CD14-positive monocyte (primary cell): ENCODE measurements around the gene AGFG1. TPM values are rescaled to one million over a fixed set of nuclear protein-coding genes. Genes with fewer than 3 reads are reported as not detected.
A peak's percentile ranks its signal among the peaks of the same experiment; 100 is the strongest.

Experiments used
- DNase-seq, 3 donors: peaks; one replicate each; pipeline ENCODE4 v3.0.0-alpha.2; 2011 to 2022
- H2AFZ ChIP-seq: 2 replicates; pipeline ENCODE4 v1.6.0; 2012; ENCODE audit warnings: mild to moderate bottlenecking, low read depth, low read length, inconsistent platforms; ENCODE audit not compliant: insufficient read depth, poor library complexity, severe bottlenecking
- H3K27ac ChIP-seq, 2 donors: 1 replicate in 1 of 2; 2 replicates in 1 of 2; pipeline ENCODE4 v1.5.1; 2012 to 2013; ENCODE audit warnings: low read length in 2 of 2, control low read depth in 1 of 2, inconsistent platforms in 1 of 2, low read depth in 1 of 2, mild to moderate bottlenecking in 1 of 2
- H3K27me3 ChIP-seq, 2 donors: one replicate each; pipeline versions ENCODE4 v1.6.0 to v1.6.1; 2011 to 2013; ENCODE audit warnings: low read length in 2 of 2; ENCODE audit not compliant: control insufficient read depth in 2 of 2, insufficient read depth in 2 of 2
- H3K36me3 ChIP-seq, 2 donors: replicated peaks in 1 of 2; 1 replicate in 1 of 2; 2 replicates in 1 of 2; pipeline versions ENCODE4 v1.5.1 to v1.6.1; 2012 to 2013; ENCODE audit warnings: low read length in 2 of 2, control low read depth in 1 of 2, inconsistent platforms in 1 of 2, mild to moderate bottlenecking in 1 of 2; ENCODE audit not compliant: insufficient read depth in 2 of 2, control insufficient read depth in 1 of 2
- H3K4me1 ChIP-seq, 2 donors: 1 replicate in 1 of 2; 2 replicates in 1 of 2; pipeline versions ENCODE4 v1.5.1 to v1.6.1; 2012 to 2013; ENCODE audit warnings: low read length in 2 of 2, control low read depth in 1 of 2, inconsistent platforms in 1 of 2, mild to moderate bottlenecking in 1 of 2, moderate library complexity in 1 of 2; ENCODE audit not compliant: insufficient read depth in 2 of 2, control insufficient read depth in 1 of 2
- H3K4me2 ChIP-seq: replicated peaks from 2 replicates; pipeline ENCODE3; 2012; ENCODE audit warnings: low read length, moderate library complexity, mild to moderate bottlenecking; ENCODE audit not compliant: poor library complexity, severe bottlenecking; ENCODE audit errors: extremely low read depth
- H3K4me3 ChIP-seq, 3 experiments: fragments of 200-600 bp in 1 of 3; sonication (generic) in 1 of 3; replicated peaks in 1 of 3; 1 replicate in 2 of 3; 2 replicates in 1 of 3; pipeline ENCODE4 v1.5.1; 2011 to 2013; ENCODE audit warnings: low read length in 3 of 3, mild to moderate bottlenecking in 3 of 3, control low read depth in 2 of 3, low read depth in 2 of 3, inconsistent platforms in 1 of 3, moderate library complexity in 1 of 3
- H3K79me2 ChIP-seq: 2 replicates; pipeline ENCODE4 v1.6.0; 2012; ENCODE audit warnings: mild to moderate bottlenecking, control low read depth, inconsistent platforms, low read length, moderate library complexity; ENCODE audit not compliant: insufficient read depth
- H3K9ac ChIP-seq: 2 replicates; pipeline ENCODE4 v1.6.0; 2017; ENCODE audit warnings: low read length, mild to moderate bottlenecking; ENCODE audit not compliant: insufficient read depth, poor library complexity, severe bottlenecking
- H3K9me3 ChIP-seq, 2 donors: replicated peaks in 1 of 2; 1 replicate in 1 of 2; 2 replicates in 1 of 2; pipeline versions ENCODE4 v1.5.1 to v1.6.1; 2012 to 2013; ENCODE audit warnings: low read length in 2 of 2, control low read depth in 1 of 2; ENCODE audit not compliant: control insufficient read depth in 1 of 2, insufficient read depth in 1 of 2
- H4K20me1 ChIP-seq: 2 replicates; pipeline ENCODE4 v1.6.0; 2012; ENCODE audit warnings: mild to moderate bottlenecking, low read length, control low read depth, moderate library complexity; ENCODE audit not compliant: insufficient read depth
- H3K27ac Mint-ChIP-seq, 7 donors: one replicate each; pipeline ENCODE4 v1.8.0; 2020; ENCODE audit warnings: mild to moderate bottlenecking in 7 of 7, mixed read lengths in 7 of 7, moderate library complexity in 6 of 7, inconsistent platforms in 2 of 7
- H3K27me3 Mint-ChIP-seq, 3 donors: one replicate each; pipeline ENCODE4 v1.8.0; 2021 to 2022; ENCODE audit warnings: low read depth in 3 of 3, mild to moderate bottlenecking in 3 of 3, mixed read lengths in 3 of 3, moderate library complexity in 3 of 3, inconsistent platforms in 1 of 3
- H3K36me3 Mint-ChIP-seq, 2 donors: one replicate each; pipeline ENCODE4 v1.8.0; 2020; ENCODE audit warnings: mixed read lengths in 2 of 2, inconsistent platforms in 1 of 2, mild to moderate bottlenecking in 1 of 2
- H3K4me1 Mint-ChIP-seq: one replicate; pipeline ENCODE4 v1.8.0; 2020; ENCODE audit warnings: mild to moderate bottlenecking, mixed read lengths
- H3K4me3 Mint-ChIP-seq, 2 donors: one replicate each; pipeline ENCODE4 v1.8.0; 2020; ENCODE audit warnings: mild to moderate bottlenecking in 2 of 2, mixed read lengths in 2 of 2, moderate library complexity in 1 of 2
- H3K9me3 Mint-ChIP-seq, 7 donors: one replicate each; pipeline ENCODE4 v1.8.0; 2020 to 2022; ENCODE audit warnings: mixed read lengths in 7 of 7, mild to moderate bottlenecking in 6 of 7, moderate library complexity in 6 of 7, inconsistent platforms in 2 of 7
- WGBS: methylation state at CpG from one replicate; pipeline ENCODE4 v1.1.5; 2013; ENCODE audit warnings: missing lambda C conversion rate; ENCODE audit not compliant: insufficient coverage; 5-methylcytosine and 5-hydroxymethylcytosine counted together
- intact Hi-C, 2 donors: fragments of 100-400 bp; cut with micrococcal nuclease; formaldehyde crosslinking; loops; one replicate each; pipeline versions ENCODE4 v1.15.0 to v1.15.1; 2023
- polyA plus RNA-seq, 3 donors: library from polyadenylated mRNA; depleted of rRNA in 1 of 3; unstranded in 2 of 3; stranded (reverse) in 1 of 3; fragments of 300-500 nt in 2 of 3; fragments of >200 nt in 1 of 3; fragmentation: Illumina TruSeq in 2 of 3; gene quantifications; 1 replicate in 2 of 3; 2 replicates in 1 of 3; pipeline ENCODE4 v1.2.3, GENCODE V29; 2012 to 2021
- TF ChIP-seq, protein P1 (sequence below): fragments of 200-600 bp; IDR thresholded peaks from one replicate; pipeline ENCODE4 v1.8.0; 2022; ENCODE audit warnings: antibody characterized with exemption, mild to moderate bottlenecking

Gene AGFG1
- polyA plus RNA-seq, 3 donors, result 17.3 to 76.1 (median 56.9) TPM

DNA sequence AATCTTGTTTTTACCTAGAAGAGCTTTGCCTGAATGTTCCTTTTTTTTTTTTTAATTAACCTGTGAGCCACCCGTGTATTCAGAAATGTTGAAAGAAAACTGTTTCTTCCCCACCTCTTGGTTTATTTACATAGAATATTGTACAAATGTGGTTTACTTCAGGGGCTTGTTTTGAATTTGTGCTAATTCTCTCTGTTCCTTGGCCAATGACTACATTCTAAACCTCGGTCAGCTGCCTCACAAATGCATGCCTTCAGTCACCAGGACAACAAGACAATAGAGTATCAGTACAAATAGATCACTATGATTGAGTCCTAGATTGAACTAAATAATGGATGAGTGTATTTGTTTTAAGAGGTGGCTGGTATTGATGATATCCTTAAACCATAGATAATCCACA, 36.0 kb downstream of the AGFG1 start:
- no peak overlapping the region for H3K4me3 ChIP-seq
- H3K27me3 Mint-ChIP-seq, result peaks cover 0 to 2% (median 0%) of the 10 kb centered on the region in 3 donors
- H3K27me3 ChIP-seq, result no peaks in the 10 kb centered on the region
- DNase-seq, result no peak
- H2AFZ ChIP-seq, result no peak overlapping the region
- peaks cover 69% of the 10 kb centered on the region for H3K4me1 Mint-ChIP-seq
- intact Hi-C loops, result no loop called here
- H3K79me2 ChIP-seq, result peaks cover 100% of the 10 kb centered on the region
- H3K27ac Mint-ChIP-seq, result peak overlapping the region in 2 of 7 donors; percentile 20 to 32
- peaks cover 0 to 7% of the 10 kb centered on the region in 2 donors for H3K36me3 ChIP-seq
- H3K9me3 Mint-ChIP-seq, result no peaks in the 10 kb centered on the region
- TF ChIP-seq, protein P1, sequence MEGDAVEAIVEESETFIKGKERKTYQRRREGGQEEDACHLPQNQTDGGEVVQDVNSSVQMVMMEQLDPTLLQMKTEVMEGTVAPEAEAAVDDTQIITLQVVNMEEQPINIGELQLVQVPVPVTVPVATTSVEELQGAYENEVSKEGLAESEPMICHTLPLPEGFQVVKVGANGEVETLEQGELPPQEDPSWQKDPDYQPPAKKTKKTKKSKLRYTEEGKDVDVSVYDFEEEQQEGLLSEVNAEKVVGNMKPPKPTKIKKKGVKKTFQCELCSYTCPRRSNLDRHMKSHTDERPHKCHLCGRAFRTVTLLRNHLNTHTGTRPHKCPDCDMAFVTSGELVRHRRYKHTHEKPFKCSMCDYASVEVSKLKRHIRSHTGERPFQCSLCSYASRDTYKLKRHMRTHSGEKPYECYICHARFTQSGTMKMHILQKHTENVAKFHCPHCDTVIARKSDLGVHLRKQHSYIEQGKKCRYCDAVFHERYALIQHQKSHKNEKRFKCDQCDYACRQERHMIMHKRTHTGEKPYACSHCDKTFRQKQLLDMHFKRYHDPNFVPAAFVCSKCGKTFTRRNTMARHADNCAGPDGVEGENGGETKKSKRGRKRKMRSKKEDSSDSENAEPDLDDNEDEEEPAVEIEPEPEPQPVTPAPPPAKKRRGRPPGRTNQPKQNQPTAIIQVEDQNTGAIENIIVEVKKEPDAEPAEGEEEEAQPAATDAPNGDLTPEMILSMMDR, result no peak
- H3K9ac ChIP-seq, result no peak overlapping the region
- H3K36me3 Mint-ChIP-seq, result peaks cover 10 to 21% of the 10 kb centered on the region in 2 donors
- H3K4me3 Mint-ChIP-seq, result no peak overlapping the region
- no peak overlapping the region for H3K4me2 ChIP-seq
- no CpG with 5 or more reads among the region's 2 CpGs for WGBS
- H3K27ac ChIP-seq, result peak overlapping the region in 1 of 2 donors; percentile 1
- peaks cover 100% of the 10 kb centered on the region for H4K20me1 ChIP-seq
- H3K9me3 ChIP-seq, result no peaks in the 10 kb centered on the region
- peaks cover 21 to 33% of the 10 kb centered on the region in 2 donors for H3K4me1 ChIP-seq

DNA sequence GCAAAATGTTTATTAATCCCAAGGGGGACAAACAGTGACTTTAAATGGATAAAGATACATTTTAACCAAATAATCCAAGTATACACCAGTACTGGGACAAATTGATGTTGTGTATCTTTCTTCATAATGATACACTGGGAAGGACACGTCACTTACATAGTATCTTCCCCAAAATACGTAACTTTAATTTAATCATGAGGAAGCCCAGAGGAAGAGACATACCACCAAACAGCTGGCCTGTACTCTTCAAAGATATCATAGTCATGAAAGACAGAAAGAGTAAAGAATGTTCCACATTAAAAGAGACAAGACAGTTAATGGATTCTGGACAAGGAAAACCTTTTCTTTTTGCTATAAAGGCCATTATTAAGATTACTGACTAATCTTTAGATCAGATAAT, 37.1 kb downstream of the AGFG1 start:
- Mint-ChIP-seq H3K27ac (no peak overlapping the region), H3K9me3 (no peaks in the 10 kb centered on the region)

More for the DNA sequence above, 37.1 kb downstream of the AGFG1 start:
- peaks cover 100% of the 10 kb centered on the region for H3K79me2 ChIP-seq
- H3K9me3 ChIP-seq, result no peaks in the 10 kb centered on the region
- peaks cover 69% of the 10 kb centered on the region for H3K4me1 Mint-ChIP-seq
- H2AFZ ChIP-seq, result no peak overlapping the region
- no peak overlapping the region for H3K4me3 ChIP-seq
- no CpG with 5 or more reads among the region's 2 CpGs for WGBS
- no peak overlapping the region for H3K9ac ChIP-seq
- TF ChIP-seq, protein P1, result no peak
- no peaks in the 10 kb centered on the region for H3K27me3 ChIP-seq
- H3K27ac ChIP-seq, result peak overlapping the region in 1 of 2 donors; percentile 7
- peaks cover 16 to 25% of the 10 kb centered on the region in 2 donors for H3K4me1 ChIP-seq
- H3K4me2 ChIP-seq, result no peak overlapping the region
- H3K4me3 Mint-ChIP-seq, result no peak overlapping the region
- H3K36me3 Mint-ChIP-seq, result peaks cover 18 to 20% of the 10 kb centered on the region in 2 donors
- peaks cover 0 to 15% of the 10 kb centered on the region in 2 donors for H3K36me3 ChIP-seq
- intact Hi-C loops, result no loop called here
- peaks cover 100% of the 10 kb centered on the region for H4K20me1 ChIP-seq
- DNase-seq, result peak; percentile 12 to 37 (median 13)
- H3K27me3 Mint-ChIP-seq, result peaks cover 0 to 1% (median 0%) of the 10 kb centered on the region in 3 donors
